Endothelial cell of umbilical vein (primary cell): Measurements from ENCODE around the gene AMT.

Source experiments
- EZH2 ChIP-seq: IDR thresholded peaks from 2 replicates; pipeline ENCODE4 v1.6.1; 2012; ENCODE audit warnings: borderline replicate concordance, low read depth, mild to moderate bottlenecking, moderate library complexity, low read length, inconsistent platforms; ENCODE audit not compliant: severe bottlenecking
- GATA2 ChIP-seq: IDR thresholded peaks from 2 replicates; pipeline ENCODE4 v1.7.0; 2011; ENCODE audit warnings: low read depth, mild to moderate bottlenecking, moderate library complexity, mixed read lengths, low read length; ENCODE audit not compliant: insufficient read length, insufficient read depth
- JUN ChIP-seq: IDR thresholded peaks from 2 replicates; pipeline ENCODE4 v1.6.1; 2011; ENCODE audit warnings: borderline replicate concordance, low read depth; ENCODE audit not compliant: insufficient read length, insufficient read depth
- MYC ChIP-seq: IDR thresholded peaks from one replicate; pipeline ENCODE4 v1.6.1; 2011; ENCODE audit warnings: mild to moderate bottlenecking, low read depth, low read length
- POLR2A ChIP-seq: IDR thresholded peaks from 2 replicates; pipeline ENCODE4 v1.6.1; 2012; ENCODE audit warnings: low read depth, mild to moderate bottlenecking, control low read depth, low read length
- POLR2AphosphoS5 ChIP-seq: IDR thresholded peaks from 2 replicates; pipeline ENCODE4 v1.6.1; 2012; ENCODE audit warnings: low read depth, mild to moderate bottlenecking, control low read depth, low read length, moderate library complexity; ENCODE audit not compliant: insufficient read depth
- TF ChIP-seq, protein P1 (sequence below), 2 donors: IDR thresholded peaks; 1 replicate in 1 of 2; 2 replicates in 1 of 2; pipeline ENCODE4 v1.5.1; 2011; ENCODE audit warnings: low read length in 2 of 2, mild to moderate bottlenecking in 2 of 2, moderate library complexity in 2 of 2, control low read depth in 1 of 2, inconsistent platforms in 1 of 2, low read depth in 1 of 2; ENCODE audit not compliant: insufficient read depth in 1 of 2; ENCODE audit errors: extremely low read depth in 1 of 2
- TF ChIP-seq, protein P2 (sequence below): IDR thresholded peaks from 2 replicates; pipeline ENCODE4 v1.6.1; 2011; ENCODE audit not compliant: insufficient read depth, insufficient read length

DNA sequence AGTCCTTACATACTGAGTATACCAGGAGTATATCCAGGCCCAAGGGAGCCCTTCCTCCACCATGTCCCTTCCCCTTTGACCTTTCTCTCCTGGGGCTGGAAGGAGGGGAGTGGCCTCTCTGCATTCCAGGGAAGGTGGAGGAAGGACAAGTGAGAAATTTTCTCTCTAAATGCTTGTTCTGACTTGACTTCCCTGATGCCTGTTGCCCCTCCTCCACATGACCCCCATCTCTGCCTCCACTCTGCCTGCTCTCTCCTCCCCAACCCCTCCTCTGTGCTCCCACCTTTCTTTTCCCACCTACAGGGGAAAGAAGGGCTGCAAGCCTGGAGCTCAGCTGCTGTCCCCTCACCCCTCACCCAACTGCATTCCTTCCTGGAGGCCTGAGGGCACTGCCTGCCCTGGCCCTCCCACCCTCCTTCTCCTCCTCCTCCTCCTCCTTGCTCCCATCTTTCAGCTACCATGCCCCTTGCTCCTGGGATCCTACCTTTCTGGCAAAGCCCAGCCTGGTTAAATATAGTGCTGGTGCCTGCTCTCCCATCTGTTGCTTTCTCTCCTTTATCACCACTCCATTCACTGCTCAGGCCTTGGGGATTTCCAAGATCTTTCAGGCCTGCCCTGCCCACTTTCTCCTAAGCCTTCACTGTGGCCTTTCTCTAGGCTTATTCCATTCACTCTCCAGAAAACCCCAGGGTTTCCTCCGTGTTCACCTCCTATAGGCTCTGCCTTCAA, 39.3 kb upstream of the AMT start:
- TF ChIP-seq, protein P1, sequence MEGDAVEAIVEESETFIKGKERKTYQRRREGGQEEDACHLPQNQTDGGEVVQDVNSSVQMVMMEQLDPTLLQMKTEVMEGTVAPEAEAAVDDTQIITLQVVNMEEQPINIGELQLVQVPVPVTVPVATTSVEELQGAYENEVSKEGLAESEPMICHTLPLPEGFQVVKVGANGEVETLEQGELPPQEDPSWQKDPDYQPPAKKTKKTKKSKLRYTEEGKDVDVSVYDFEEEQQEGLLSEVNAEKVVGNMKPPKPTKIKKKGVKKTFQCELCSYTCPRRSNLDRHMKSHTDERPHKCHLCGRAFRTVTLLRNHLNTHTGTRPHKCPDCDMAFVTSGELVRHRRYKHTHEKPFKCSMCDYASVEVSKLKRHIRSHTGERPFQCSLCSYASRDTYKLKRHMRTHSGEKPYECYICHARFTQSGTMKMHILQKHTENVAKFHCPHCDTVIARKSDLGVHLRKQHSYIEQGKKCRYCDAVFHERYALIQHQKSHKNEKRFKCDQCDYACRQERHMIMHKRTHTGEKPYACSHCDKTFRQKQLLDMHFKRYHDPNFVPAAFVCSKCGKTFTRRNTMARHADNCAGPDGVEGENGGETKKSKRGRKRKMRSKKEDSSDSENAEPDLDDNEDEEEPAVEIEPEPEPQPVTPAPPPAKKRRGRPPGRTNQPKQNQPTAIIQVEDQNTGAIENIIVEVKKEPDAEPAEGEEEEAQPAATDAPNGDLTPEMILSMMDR (IDR thresholded peaks at IDR 0.05; ENCODE audit: extremely low read depth in 1 of 2, insufficient read depth in 1 of 2, low read depth in 1 of 2, low read length in 2 of 2) = no peak
- TF ChIP-seq POLR2A (no peak), POLR2AphosphoS5 (no peak), EZH2 (no peak), JUN (no peak), GATA2 (no peak), MYC (no peak)
- TF ChIP-seq, protein P2, sequence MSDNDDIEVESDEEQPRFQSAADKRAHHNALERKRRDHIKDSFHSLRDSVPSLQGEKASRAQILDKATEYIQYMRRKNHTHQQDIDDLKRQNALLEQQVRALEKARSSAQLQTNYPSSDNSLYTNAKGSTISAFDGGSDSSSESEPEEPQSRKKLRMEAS = no peak
